ENCODE measurements around the gene ITLN1. TPM values are rescaled to one million over a fixed set of nuclear protein-coding genes. Genes with fewer than 3 reads are reported as not detected.

ITLN1 gene
- total RNA-seq, 1 donor from 2014 or later = 0.48 TPM

DNA sequence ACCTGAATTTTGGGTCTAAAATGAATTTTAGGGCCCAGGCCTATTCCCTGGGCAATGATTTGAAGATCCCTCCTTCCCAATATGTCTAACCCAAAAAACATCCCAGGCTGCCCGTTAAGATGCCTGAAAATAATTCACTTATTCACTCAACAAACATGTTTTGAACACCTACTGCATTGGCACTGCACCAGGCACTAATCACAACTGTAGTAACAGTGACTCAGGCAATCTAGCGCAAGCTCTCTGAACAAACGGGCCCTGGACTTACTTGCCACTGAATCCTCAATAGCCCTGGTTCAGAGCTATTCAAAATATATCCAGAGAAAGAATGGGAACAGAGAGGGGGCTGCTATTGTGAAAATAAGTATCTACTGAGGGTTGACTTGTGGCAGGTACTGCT lies 26.5 kb downstream of the ITLN1 start:
- DNase-seq (ENCODE audit: low spot score) = no peak

DNA sequence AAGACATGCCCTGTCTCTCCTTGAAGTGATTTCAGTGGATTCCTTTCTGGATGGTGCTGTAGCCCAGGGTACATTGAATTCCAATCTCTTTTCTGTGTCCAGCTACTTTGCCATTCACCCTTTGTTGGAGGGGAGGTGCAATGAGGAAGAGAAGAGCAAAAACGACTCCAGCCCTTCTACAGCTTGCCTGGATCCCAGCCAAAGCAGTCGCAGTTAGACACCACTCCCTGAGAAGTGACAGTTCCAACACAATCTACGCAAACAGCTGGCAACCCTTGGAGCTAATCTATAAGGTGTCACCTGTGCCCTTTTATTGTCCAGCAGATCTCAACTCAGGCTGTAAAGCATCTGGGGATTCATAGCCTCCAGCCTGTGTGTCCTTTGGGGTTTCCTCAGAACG lies 26.9 kb downstream of the ITLN1 start:
- DNase-seq (ENCODE audit: low spot score) = no peak

DNA sequence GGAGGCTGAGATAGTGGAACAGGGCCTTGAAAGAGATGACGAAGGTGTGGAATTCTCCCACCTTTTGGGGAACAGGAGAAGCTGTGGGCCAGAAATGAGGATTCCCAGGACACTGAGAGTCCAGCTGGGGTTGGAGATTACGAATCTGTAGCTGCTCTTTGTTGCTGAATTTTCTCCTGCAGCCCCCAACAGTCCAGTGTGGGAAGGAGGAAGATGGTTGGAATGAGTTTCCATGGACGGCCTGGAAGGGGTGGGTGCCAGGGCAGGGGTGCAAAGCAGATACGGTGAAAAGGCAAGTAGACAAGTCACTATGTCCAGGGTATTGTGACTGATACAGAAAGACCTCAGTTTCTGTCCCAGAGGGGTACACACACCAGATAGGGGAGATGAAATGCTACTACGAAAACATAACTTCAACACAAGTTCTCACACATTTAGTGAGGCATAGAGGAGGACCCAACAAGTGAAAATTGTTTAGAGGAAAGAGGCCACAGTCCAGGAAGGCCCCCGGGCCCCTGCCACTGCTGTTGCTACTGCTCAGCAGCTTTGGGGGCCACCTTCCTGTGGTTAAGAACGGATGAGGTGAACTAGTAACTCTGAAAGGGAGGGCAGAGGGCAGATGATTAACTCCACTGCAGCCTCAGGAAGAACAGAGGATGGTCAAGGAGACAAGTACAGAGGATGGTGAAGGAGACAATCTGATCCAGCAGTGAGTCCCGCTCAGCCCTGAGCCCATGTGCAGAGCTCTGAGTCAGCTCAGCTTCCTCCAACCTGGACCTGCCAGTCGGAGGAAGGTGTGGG lies 29.6 kb downstream of the ITLN1 start:
- no peak for DNase-seq (ENCODE audit: low spot score)

DNA sequence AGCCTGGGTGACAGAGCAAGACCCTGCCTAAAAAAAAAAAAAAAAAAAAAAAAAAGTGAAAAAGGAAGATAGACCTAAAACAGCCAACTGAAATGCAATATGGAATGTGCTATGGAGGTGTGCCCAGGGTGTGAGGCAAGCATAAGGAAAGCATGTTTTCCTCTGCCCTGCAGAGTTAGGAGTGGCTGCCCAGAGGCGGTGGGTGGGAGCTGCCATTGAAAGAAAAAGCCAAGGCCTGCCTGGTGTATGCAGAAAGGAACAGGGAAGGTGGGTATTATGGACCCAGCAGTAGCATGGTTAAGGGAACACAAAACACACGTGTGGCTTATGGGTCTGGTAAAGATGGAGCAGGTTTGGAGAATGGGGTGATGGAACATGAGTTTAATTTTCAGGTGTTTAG lies 31.2 kb downstream of the ITLN1 start:
- no peak for DNase-seq (ENCODE audit: low spot score)

DNA sequence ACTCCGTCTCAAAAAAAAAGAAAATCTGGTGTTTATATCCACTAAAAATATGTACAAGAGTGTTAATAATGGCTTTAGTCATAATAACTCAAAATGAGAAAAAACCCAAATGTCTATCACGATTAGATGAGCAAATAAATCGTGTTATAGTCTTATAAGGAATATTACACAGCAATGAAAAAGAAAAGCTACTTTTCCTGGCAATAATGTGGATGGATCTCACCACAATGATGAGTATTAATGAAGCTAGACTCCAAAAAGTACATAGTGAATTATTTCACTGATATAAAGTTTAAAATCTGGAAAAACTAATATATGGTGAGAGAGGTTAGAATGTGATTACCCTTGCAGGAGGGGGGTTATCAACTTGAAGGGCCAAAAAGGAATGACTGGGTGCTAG lies 32.0 kb downstream of the ITLN1 start:
- DNase-seq (ENCODE audit: low spot score) = no peak

DNA sequence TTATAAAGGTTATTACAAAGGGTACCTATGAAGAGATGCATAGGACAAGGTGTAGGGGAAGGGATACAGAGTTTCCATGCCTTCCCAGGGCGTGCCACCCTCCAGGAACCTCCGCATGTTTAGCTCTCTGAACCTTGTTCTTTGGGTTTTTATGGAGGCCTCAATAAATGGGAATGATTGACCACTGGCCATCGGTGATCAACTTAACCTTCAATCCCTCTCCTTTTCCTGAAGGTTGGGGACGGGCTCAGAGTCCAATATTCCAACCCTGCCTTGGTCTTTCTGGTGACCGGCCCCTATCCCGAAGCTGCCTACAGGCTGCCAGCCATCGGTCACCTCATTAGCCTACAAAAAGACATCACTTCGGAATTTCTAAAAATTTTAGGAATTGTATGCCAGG lies 34.0 kb downstream of the ITLN1 start:
- no peak for DNase-seq (ENCODE audit: low spot score)

DNA sequence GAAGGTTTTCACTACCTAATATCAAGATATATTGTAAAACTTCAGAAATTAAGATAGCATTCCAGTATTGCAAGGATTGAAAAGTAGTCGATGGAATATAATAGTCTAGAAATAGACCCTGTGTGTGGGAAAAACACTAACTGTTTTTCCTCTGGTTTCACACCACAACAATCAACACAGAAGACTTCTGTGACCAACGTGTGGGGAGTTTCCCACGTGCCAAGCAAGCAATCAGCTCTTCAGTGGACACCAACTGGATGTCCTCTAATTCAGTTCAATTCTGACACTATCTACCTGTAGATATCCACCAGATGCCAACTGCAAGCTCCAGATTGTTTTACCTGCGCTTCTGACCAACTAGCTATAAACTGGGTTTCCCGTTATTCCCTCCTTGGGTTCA lies 34.4 kb downstream of the ITLN1 start:
- no peak for DNase-seq (ENCODE audit: low spot score)

DNA sequence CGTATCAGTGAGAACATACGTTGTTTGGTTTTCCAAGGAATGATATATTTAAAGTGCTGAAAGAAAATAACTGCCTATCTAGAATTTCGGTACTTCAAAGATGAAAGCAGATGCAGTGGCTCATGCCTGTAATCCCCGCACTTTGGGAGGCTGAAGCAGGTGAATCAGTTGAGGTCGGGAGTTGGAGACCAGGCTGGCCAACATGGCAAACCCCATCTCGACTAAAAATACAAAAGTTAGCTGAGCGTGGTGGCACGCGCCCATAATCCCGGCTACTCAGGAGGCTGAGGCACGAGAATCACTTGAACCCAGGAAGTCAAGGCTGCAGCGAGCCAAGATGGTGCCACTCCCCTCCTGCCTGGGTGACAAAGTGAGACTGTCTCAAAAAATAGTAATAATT lies 38.7 kb downstream of the ITLN1 start:
- DNase-seq (ENCODE audit: low spot score) = no peak

DNA sequence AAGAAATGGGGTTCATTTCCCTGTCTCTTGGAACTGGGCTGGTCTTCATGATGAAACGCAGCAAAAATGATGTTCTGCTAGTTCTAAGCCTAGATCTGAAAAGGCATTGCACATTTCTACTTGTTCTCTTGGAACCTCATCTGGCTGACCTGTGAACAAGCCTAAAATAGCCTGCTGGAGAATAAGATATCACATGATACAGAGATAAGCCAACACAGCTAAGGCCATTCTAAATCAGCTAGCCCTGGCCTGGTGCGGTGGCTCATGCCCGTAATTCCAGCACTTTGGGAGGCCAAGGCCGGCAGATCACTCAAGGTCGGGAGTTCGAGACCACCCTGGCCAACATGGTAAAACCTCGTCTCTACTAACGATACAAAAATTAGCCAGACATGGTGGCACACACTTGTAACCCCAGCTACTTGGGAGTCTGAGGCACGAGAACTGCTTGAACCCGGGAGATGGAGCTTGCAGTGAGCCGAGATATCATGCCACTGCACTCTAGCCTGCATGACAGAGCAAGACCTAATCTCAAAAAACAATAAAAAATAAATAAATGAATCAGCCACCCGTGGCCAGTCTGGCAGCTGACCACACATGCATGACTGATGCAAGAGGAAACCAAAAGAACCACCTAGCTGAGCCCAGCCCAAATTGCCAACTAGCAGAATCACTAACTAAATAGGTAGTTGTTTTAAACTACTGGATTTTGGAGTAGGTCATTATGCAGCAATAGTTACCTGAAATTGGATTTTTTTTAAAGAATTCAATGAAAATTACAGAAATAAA lies 40.3 kb downstream of the ITLN1 start:
- no peak for DNase-seq (ENCODE audit: low spot score)

DNA sequence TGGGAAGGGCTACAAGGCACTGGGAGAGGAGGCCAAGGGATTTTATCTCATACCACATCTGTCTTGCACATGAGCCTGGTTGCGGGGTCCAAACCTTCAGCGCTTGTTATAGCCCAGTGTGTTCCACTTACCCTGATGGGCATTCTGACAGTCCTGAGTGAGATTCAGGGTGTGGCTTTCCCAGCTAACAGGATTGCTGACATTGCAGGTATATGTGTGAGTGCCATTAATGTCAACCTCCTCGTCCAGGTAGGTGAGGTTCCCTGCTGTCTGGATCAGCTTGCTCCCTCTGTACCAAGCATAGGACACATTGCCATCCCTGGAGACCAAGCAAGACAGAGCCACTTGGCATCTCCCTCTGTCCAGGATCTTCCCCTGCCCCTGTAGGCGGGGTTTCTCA lies 43.9 kb downstream of the ITLN1 start:
- no peak for DNase-seq (ENCODE audit: low spot score)

DNA sequence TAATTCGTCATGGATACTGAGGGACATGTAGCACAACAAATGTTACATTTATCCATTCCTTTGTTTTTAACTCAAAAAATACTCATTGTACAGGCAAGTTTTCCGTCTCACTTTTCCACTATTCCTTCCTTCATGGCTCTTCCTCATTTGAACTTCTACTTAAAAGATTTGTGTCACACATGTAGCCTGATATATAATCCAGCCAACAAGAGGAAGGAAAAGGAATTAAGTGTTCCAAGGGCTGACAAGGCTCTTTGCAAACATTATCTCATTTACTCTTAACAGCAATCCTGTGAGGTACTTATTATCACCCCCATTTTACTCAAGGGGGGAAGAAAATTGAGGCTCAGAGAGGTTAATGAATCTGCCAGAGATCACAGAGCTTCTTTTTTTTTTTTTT lies 45.2 kb downstream of the ITLN1 start:
- no peak for DNase-seq (ENCODE audit: low spot score)

DNA sequence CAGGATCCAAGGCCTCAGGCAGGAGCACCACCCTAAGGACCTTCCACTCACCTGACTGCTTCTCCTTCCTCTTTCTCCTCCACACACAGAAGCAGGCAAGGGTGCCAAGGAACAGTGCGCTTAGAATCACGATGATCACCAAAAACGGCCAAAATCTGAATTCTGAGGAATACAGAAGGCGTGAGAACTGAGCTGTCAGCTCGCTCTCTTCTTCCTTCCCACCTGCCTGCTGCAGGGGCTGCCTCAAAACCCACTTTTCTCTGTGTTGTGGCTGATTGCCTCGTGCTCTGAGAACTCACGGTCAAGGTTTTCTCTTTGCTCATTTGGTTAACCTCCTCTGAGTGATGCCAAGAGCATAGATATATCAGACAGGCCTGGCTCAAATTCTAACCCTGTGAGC lies 46.1 kb downstream of the ITLN1 start:
- no peak for DNase-seq (ENCODE audit: low spot score)

DNA sequence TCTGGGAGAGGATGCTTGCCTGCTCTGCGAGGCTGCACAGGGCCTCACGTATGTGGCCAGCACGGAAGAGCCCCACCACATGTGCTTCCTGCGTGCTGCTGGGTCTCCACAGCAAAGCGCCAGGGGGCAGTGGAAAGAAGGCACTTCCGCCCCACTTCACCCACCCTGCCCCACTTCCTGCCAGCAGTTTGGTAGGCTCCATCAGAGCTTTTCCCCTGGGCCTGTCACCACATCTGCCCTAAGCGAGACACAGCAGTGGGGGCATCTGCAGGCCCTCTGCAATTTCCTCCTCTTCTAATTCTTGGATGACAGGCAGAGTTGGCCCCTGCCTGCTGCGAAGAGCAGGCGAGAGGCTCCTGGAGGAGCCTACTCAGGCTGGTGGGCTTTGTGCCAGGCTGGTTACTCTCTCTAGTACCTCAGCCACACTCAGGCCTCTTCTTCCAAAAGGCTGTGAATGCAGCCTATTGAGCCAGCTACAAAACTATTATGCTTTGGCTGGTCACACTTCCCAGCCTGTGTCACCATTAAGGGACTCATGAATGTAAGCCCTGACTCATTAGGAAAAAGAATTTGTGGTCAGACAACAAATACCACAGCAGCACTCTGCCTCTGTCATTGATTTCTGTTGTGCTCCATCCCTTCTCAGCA lies 47.3 kb downstream of the ITLN1 start:
- no peak for DNase-seq (ENCODE audit: low spot score)

DNA sequence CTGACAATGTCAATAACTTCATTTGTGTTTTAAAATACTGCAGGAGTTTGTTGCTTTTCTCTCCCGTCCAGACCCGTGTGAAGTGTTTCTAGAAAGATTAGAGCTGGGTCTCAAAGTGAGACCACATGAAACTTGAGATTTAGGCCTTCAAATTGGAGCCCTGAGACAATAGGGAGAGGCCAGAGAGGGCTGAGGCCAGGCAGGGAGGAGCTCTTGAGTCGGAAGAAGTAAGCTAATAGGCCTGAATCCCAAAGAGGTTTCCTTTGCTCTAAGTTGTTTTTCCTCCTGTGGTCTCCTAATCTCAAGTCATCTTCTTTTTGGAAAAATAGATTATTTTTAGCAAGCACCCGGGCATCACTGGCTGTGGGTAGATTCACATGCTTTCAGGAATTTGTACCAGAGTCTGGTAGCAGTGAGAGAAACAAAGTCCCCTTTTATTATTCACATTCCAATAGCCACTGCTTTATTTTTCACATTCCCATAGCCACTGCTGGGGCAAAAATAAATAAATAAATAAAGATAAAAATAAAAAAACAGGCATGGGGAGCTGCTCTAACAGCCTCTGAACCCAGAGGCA lies 47.9 kb downstream of the ITLN1 start:
- no peak for DNase-seq (ENCODE audit: low spot score)

DNA sequence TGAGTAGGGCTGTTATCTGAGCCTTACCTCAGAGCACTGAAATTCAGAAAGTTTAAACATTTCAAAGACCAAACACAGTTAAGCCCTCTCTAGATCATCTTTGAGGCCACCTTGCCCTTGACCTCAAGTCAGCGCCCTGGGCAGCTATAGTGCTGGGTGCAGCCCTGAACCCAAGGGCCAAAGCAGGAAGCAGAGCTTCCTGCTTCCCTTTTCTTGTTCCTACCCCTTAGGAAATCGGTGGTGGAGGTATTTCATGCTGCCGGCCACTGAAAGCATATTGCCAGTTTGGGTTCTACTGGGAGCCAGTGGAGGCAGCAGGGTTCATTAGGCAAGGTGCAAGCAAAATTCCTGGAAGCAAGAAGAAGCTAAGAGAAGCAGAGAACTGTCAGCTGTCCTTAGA lies 48.4 kb downstream of the ITLN1 start:
- no peak for DNase-seq (ENCODE audit: low spot score)

DNA sequence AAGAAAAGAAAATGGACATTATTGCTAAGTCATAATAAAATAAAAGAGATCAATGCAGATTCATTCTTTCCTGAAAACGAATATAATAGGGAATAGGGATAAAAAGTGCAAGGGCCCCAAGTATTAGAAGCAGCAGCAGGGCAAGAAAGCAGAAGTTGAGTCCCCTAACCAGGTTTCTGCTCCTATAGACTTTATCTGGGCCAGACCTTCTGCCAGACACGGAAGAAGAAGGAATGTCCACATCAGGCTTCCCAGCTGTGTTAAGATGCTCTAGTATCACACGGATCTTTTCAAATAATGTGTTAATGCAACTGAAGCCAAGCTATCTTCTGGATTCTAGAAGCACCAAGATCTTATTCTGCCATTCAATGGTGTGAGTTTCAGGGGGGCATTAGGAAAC lies 49.2 kb downstream of the ITLN1 start:
- no peak for DNase-seq (ENCODE audit: low spot score)

DNA sequence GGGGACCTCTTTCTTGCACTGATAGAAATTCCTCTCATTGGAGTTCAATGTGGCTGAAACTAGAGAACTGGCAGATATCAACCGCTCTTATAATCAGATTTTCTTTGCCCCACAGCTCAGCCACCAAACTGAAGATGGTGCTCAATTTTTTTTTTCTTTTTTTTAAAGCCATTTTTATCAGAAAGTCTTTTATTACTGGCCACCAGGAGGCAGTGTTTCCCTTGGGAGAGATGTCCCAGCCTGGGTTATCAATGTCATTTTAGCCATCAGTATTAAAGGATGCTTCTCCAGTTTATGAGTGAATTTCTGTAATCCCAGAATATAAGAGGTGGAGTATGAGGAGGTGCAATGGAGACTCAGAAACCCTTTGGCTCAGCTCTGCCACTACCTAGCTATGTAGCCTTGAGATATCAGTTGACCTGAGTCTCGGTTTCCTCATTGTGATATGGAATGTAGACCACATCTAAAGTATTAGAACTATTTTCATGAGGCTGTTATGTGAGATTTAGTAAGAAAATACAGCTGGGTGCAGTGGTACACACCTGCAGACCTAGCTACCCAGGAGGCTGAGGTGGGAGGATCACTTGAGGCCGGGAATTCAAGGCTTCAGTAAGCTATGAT lies 49.9 kb downstream of the ITLN1 start:
- no peak for DNase-seq (ENCODE audit: low spot score)

DNA sequence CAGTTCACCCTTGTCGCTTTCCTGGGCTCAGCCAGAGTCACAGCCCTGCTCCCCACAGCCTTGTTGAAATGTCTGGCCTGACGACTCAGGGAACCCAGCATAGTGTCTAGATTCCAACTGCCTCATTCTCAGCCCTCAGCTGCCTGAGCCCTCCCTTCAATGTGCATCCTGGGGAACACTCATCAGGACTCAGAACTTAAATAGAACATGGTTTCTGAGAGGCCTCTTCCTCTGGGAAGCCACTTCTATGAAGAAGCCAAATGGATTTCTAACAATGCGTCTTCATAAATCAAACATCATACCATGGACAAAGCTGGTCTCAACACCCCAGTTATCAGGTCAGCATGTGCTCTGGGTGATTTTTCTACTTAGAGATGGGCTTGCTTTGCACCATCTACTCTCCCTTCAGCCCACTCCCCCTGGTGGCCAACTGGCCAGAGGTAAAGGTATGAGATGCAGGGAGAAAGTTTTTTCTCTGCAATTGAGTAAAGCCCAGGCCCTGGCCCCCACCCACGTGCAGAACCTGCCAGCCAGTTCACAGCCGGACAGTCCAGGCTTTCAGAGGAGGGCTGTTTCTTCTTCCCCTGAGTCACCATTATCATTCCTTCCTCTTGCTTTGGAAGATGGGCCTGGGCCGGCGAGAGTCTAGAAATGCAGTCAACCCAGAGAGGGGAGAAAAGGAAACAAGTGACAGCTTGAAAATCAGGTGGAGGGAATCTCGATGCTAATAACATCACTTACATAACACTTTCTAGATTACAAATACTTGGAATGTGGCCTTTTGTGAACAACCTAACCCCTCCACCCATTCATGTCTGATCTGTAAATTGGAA lies 54.4 kb downstream of the ITLN1 start:
- DNase-seq (ENCODE audit: low spot score) = no peak

DNA sequence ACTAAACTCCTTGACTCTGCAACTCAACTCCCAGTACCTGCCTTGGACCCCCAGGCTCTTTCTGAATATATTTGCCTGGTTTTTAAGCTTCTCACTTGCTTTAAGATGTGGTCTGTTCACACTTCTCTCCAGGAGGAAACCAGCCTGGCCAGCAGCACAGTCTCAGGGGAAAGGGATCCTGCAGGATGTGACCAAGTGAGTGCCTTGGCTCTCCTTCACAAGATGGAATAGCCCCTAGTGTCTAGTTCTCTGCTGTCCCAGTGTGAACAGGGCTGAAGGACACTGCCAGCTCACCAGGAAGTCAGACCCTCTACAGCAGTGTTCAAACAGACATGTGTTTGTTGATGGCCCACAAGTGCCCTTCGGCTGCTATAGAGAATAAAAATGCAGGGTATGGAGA lies 55.2 kb downstream of the ITLN1 start:
- DNase-seq (ENCODE audit: low spot score) = no peak

DNA sequence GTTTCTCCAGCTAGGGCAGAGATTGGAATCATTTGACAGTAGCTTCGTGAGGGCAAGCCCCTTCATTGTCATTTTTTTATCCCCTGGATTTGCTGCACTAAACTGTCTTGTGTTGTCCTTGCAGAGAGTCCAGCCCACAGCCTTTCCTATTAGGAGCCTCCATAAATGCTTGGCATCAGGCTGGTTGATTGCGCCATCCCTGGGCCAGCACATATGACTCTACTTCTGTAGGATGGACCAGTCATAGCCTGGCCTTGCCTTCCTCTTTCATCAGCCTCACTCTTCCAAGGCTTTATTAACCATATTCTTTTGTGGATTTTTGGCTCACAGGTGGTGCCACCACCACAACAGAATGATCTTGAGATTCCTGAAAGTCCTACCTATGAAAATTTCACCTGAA lies 57.6 kb downstream of the ITLN1 start:
- DNase-seq (ENCODE audit: low spot score) = no peak

DNA sequence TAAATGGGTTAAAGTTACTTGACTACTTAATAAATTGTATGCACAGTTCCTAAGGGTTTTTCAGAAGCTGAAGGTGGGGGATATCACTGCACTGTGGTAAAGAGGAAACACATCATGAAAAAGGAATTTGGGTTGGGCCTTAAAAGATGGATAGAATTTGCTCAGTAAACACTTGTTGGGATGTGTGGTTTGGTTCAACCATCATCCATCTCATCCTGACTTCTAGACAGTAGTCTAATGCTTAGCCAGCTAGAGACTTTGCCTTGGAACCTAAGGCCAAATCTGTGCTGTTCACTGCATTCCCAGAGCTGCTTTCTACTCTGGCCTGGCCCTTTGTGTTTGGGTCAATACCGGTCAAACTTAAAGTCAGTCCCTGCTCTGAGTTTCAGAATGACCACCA lies 58.4 kb downstream of the ITLN1 start:
- no peak for DNase-seq (ENCODE audit: low spot score)

Measured in mesenteric fat pad (tissue), 1 donor.